GM18526 (cell line): ENCODE results near the gene TRAF4.

ENCODE experiments used
- POLR2A ChIP-seq: IDR thresholded peaks from 3 replicates; pipeline ENCODE4 v1.6.1; 2011; ENCODE audit not compliant: insufficient read length; ENCODE audit errors: extremely low read depth

The TRAF4 gene

DNA sequence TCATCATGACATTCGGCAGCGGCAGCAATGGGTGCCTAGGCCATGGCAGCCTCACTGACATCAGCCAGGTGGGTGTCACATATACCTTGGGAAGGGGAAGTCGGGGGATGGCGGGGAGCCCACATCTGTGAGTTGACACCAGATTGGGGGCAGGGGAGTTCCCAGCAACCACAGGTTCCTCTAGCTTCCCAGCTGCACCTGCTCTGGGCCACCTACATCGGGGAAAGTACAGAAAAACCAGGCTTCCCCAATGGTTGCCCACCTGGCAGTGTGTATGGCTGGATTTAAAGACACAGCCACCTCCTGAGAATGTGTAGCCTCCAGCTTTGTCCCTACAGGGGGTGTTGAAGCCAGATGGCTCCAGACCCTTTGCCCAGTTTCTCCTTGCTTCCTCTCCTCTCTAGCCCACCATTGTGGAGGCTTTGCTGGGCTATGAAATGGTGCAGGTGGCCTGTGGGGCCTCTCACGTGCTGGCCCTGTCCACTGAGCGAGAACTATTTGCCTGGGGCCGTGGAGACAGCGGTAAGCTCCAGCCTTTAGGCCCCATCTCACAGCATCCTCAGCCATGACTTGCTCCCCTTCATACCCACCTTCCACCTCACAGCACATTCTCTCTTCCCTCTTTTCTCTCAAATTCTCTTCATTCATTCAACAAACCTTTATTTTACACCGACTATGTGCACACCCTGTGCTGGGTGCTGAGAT, 5.0 kb upstream of the TRAF4 start:
- peak; percentile 34 for TF ChIP-seq POLR2A

DNA sequence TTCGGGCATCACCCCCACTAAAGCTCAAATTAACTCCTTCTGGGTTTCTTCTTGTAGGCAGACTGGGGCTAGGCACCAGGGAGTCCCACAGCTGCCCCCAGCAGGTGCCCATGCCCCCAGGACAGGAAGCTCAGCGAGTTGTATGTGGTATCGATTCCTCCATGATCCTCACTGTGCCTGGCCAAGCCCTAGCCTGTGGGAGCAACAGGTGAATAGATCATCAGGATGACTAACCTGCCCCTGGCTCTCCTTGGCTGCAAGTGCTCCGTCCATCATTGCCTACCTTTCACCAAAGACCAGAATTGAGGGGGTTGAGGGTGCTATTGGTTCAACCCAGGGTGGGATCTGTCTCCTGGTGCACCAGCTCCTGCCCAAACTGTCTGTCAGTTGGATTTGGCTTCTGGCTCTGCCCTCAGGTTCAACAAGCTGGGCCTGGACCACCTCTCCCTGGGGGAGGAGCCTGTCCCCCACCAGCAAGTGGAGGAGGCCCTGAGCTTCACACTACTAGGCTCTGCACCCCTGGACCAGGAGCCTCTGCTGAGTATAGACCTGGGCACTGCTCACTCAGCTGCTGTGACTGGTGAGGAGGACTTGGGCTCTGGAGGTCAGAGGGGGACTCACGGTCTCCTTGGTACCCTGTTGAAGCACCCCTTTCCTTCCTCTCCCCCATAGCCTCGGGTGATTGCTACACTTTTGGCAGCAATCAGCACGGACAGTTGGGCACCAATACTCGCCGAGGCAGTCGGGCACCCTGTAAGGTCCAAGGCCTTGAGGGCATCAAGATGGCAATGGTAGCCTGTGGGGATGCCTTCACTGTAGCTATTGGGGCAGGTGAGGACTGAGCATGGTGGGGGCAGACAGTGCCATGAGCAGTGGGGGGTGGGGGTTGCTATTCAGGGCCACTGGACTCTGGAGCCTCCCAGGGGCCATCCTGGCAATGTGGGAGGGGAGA, 3.1 kb upstream of the TRAF4 start:
- TF ChIP-seq POLR2A = no peak

DNA sequence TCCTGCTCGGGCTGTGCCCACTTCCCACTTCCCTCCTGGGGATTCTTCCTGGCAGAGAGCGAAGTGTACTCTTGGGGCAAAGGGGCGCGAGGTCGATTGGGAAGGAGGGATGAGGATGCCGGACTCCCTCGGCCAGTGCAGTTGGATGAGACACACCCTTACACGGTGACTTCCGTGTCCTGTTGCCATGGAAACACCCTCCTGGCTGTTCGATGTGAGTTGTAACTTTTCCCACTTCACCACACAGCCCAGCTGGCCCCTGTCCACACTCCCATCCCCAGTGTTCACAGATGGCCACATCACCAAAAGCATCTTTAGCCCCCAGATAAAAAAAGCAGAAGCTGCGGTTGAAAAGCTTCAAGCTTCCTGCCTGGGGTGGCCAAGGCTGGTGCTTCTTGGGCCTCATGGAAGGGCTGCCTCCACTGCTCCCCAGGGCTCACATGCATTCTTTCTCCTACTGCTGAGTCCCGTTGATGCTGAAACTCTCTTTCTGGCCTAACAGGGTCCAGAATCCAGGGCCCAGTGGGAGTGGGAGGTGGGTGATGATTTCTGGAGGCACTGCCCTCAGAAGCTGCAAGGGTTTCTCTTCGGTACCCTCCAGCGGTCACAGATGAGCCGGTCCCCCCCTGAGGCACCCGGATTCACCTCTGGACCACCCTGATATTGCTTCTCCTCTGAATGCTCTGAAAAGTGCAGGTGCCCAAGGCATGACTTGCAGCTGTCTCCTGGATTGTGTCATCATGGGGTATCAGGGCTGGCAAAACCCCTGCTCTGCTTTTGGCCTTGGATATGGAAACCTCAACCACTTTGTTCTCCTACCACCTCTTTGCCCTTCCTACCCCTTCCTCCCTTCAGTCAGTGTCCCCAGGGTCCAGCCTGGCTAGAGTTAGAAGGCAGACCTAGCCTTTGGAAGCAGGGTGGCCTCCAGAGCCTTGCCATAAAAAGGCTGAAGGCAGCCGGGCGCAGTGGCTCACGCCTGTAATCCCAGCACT, 2.2 kb upstream of the TRAF4 start:
- TF ChIP-seq POLR2A = no peak

DNA sequence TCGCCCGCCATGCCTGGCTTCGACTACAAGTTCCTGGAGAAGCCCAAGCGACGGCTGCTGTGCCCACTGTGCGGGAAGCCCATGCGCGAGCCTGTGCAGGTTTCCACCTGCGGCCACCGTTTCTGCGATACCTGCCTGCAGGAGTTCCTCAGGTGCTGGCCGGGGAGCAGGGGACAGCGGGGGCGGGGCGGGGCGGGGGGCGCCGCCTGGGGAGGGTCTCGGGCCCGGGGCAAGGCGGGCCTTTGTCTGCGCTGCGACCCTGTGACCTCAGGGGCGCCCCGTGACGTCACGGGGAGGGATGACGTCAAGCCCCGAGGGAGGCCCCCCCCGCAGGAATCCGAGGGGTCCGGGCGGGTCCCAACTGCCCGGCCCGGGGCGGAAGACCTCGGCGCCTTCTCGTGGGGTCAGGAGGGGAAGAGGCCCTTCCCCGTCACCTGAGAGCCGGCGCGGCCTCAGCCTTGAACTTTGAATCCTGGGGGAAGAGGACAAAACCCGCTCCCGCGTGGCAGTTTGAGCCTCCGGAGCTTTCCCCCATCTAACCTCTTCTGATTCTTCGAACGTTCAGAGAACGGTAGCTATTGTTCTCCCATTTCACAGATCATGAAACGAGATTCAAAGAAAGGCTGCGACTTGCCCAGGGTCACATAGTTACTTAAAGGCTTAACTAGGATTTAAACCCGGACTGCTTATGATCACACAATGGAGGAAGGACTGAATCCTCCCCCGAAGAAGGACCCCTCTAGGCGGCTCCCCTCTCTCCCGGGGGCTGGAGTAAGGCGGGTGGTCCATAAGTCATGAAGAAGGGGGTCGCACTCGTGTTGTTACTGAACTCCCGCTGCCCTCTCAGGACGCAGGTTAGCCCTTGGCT, 527 bp downstream of the TRAF4 start:
- no peak for TF ChIP-seq POLR2A

DNA sequence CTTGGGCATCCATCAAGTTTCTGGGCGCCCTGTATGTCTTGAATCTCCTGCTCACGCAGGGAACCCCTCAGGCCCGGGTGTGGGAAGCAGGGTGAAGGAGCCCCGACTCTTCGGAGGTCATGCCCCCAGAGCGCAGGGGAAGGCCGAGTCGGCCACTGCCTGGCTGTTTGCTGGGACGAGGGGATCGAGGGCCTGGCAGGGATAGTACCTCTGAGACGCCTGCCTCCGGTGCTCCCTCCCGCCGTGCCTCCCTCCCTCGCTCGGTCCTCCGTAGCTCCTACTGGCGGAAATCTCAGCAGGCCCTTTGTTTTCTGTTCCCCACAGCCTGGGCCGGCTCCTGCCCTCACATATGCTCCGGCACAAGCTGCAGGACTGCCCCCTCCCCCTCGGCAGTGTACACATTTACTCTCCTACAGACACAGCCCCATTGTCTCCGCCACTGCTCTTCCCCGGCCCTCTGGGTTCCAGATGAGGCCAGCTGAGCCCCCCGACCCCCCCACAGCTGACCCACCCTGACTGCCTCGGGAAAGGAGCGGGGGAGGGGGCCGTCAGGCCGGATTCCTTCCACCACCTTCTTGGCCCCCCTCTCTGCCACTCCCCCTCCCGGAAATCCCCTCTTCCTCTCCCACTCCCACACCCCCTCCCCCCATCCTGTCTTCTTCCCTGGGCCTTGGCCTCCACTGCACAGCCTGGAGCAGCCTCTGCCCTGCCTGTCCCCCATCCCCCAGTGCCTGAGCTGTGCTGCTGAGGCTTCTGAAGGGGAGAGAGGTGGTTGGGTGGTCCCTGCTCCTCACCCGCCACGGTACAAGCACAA, 1.4 kb downstream of the TRAF4 start:
- TF ChIP-seq POLR2A = no peak

DNA sequence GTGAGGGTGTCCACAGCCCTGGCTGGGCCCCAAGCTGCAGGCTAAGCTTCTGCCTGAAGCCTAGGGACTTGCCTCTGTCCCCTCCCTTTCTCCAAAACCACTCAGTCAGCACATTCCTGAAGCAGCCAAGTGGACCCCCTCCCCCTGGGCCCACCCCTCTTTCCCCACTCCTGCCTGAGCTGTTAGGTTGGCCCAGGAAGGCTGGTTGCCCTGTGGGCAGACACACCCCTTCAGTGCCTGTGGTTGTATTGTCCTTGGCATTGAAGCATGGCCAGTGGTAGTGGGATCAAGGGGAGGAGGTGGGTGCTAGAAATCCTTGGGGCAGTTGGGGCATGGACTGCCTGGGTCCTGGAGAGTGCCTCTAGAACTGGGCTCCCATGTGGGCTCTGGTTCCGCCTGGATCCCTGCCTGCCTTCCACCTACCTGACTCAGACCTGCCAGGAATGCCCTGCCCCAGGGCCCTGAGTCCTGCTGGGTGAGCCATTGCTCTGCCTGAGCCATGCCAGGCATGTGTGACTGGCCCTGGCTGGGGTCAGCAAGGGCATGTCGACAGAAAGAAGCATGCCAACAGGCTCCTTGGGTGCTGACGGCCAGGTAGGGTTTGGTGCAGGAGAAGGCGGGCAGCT, 2.1 kb downstream of the TRAF4 start:
- no peak for TF ChIP-seq POLR2A

DNA sequence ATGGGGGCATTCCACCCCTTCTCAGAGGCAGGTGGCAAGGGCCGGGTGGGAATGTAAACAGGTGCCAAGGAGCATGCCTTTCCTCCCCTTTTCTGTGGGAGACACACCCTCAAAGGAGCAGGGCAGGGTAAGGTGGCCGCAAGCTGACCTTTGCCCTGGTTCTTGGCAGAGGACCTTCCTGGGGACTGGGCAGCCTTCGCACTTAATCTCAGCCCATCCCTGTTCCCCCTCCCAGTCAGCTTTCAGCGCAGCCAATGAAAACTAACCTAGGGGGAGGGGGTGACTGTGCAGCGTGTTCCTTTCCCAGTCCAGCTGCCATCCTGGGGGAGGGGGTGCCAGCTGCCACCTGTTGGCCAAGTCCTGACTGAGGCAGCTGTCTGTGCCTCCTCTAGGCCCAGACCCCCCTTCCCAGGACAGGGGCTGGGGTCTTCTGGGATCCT, 2.8 kb downstream of the TRAF4 start:
- peak; percentile 19 for TF ChIP-seq POLR2A

DNA sequence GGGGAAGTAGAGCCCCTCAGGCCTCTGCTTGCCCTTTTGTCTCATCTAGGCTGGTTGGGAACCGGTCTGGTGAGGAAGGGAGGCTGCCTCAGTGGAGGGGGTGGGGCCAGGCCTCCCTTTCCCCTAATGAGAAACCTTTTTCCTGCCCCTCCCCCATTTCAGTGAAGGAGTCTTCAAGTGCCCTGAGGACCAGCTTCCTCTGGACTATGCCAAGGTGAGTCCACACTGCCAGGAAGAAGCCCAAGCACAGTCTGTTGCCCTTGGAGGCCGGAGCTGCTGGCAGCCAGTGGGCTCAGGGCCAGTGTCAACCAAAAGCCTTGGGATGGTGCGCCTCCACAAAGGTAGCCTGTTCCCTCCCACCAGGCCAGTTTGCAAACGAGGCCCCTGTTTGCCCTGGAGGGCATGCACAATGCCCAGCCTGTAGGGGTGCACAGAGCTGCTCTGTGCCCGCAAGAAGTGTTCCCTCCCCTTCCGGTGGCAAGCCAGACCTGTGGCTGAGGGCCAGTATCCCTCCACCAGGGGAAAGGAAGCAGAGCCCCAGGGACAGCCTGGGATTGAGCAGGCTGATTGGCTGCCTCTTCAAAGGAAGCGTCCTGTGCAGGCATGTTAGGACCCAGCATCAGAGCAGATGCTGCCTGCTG, 3.4 kb downstream of the TRAF4 start:
- TF ChIP-seq POLR2A = peak; percentile 3

DNA sequence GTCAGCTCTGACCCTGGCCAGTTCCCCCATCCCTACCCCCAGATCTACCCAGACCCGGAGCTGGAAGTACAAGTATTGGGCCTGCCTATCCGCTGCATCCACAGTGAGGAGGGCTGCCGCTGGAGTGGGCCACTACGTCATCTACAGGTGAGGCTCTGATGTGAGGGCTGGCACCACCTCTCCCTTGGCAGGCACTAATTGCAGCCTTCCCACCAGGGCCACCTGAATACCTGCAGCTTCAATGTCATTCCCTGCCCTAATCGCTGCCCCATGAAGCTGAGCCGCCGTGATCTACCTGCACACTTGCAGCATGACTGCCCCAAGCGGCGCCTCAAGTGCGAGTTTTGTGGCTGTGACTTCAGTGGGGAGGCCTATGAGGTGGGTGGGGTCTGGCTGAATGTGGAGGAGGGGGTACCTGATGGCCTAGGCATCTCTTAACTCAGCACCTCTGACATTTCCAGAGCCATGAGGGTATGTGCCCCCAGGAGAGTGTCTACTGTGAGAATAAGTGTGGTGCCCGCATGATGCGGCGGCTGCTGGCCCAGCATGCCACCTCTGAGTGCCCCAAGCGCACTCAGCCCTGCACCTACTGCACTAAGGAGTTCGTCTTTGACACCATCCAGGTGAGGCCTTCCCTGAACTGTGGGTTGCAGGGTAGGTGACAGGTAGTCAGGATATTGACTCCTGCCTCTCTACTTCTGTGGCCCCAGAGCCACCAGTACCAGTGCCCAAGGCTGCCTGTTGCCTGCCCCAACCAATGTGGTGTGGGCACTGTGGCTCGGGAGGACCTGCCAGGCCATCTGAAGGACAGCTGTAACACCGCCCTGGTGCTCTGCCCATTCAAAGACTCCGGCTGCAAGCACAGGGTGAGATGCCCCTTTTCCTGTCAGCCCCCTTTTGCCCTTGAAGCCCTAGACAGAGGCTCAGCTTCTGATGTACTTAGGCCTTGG, 4.3 kb downstream of the TRAF4 start:
- no peak for TF ChIP-seq POLR2A

DNA sequence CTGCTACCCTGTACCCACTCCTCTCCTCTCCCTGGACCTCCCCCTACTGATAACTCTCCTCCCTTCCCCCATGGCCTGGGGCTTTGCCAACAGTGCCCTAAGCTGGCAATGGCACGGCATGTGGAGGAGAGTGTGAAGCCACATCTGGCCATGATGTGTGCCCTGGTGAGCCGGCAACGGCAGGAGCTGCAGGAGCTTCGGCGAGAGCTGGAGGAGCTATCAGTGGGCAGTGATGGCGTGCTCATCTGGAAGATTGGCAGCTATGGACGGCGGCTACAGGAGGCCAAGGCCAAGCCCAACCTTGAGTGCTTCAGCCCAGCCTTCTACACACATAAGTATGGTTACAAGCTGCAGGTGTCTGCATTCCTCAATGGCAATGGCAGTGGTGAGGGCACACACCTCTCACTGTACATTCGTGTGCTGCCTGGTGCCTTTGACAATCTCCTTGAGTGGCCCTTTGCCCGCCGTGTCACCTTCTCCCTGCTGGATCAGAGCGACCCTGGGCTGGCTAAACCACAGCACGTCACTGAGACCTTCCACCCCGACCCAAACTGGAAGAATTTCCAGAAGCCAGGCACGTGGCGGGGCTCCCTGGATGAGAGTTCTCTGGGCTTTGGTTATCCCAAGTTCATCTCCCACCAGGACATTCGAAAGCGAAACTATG, 5.2 kb downstream of the TRAF4 start:
- no peak for TF ChIP-seq POLR2A

DNA sequence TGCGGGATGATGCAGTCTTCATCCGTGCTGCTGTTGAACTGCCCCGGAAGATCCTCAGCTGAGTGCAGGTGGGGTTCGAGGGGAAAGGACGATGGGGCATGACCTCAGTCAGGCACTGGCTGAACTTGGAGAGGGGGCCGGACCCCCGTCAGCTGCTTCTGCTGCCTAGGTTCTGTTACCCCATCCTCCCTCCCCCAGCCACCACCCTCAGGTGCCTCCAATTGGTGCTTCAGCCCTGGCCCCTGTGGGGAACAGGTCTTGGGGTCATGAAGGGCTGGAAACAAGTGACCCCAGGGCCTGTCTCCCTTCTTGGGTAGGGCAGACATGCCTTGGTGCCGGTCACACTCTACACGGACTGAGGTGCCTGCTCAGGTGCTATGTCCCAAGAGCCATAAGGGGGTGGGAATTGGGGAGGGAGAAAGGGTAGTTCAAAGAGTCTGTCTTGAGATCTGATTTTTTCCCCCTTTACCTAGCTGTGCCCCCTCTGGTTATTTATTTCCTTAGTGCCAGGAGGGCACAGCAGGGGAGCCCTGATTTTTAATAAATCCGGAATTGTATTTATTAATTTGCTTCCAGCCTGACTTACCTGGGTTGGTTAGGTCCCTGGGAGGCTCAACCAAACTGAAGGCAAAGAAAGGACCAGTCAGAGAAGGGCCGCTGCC, 5.8 kb downstream of the TRAF4 start:
- no peak for TF ChIP-seq POLR2A
